HepG2 (cell line): ENCODE measurements around the gene BPIFB2. TPM values are rescaled to one million over a fixed set of nuclear protein-coding genes. Genes with fewer than 3 reads are reported as not detected.

Source experiments
- DMAP1 ChIP-seq: IDR thresholded peaks from 2 replicates; pipeline ENCODE4 v1.6.1; 2016
- FOXJ3 ChIP-seq: sonication (generic); formaldehyde crosslinking; IDR thresholded peaks from 2 replicates; pipeline ENCODE4 v1.4.0; 2020; ENCODE audit warnings: missing genetic modification reagents, mild to moderate bottlenecking, borderline replicate concordance
- HCFC1 ChIP-seq: fragments of 150-350 bp; IDR thresholded peaks from 2 replicates; pipeline ENCODE4 v1.6.1; 2014; ENCODE audit warnings: low read depth, low read length
- HDAC2 ChIP-seq: sonication (generic); formaldehyde crosslinking; IDR thresholded peaks from 2 replicates; pipeline ENCODE4 v1.4.0; 2020; ENCODE audit warnings: missing genetic modification reagents
- HMGA1 ChIP-seq: sonication (generic); formaldehyde crosslinking; conservative IDR thresholded peaks from 2 replicates; pipeline ENCODE4 v1.4.0; 2020; ENCODE audit warnings: missing genetic modification reagents
- IRF2 ChIP-seq: IDR thresholded peaks from 2 replicates; pipeline ENCODE4 v1.6.1; 2018; ENCODE audit warnings: missing genetic modification reagents, missing compliant biosample characterization
- MAFG ChIP-seq: sonication (generic); formaldehyde crosslinking; IDR thresholded peaks from 2 replicates; pipeline ENCODE4 v1.5.1; 2020; ENCODE audit warnings: mild to moderate bottlenecking, missing genetic modification reagents
- RAD21 ChIP-seq: fragments of 450-650 bp; formaldehyde crosslinking; IDR thresholded peaks from 2 replicates; pipeline ENCODE4 v1.5.0; 2020; ENCODE audit warnings: mild to moderate bottlenecking
- RAD51 ChIP-seq: fragments of 450-650 bp; IDR thresholded peaks from 2 replicates; pipeline ENCODE4 v1.6.1; 2016; ENCODE audit warnings: borderline replicate concordance
- SMAD9 ChIP-seq: sonication (generic); formaldehyde crosslinking; IDR thresholded peaks from 2 replicates; pipeline ENCODE4 v1.5.1; 2020; ENCODE audit warnings: mild to moderate bottlenecking, missing genetic modification reagents
- SRSF1 ChIP-seq: fragments of 200-400 bp; formaldehyde crosslinking; optimal IDR thresholded peaks from 2 replicates; pipeline ENCODE3; 2017; ENCODE audit warnings: mild to moderate bottlenecking, low read depth, low read length, moderate library complexity
- ZNF383 ChIP-seq: sonication (generic); formaldehyde crosslinking; IDR thresholded peaks from 2 replicates; pipeline ENCODE4 v1.4.0; 2020; ENCODE audit warnings: missing genetic modification reagents, mild to moderate bottlenecking, borderline replicate concordance
- ZNF431 ChIP-seq: sonication (generic); formaldehyde crosslinking; IDR thresholded peaks from 2 replicates; pipeline ENCODE4 v1.9.0; 2022; ENCODE audit warnings: missing genetic modification reagents, low read depth, mild to moderate bottlenecking, borderline replicate concordance
- polyA plus RNA-seq, 8 experiments: library from polyadenylated mRNA; depleted of rRNA in 3 of 8; stranded (reverse) in 7 of 8; unstranded in 1 of 8; fragments of >200 nt; fragmentation: Illumina TruSeq in 4 of 8; extraction: Trizol in 4 of 8; gene quantifications; 2 replicates each; pipeline versions ENCODE4 v1.2.1 to v1.2.3, GENCODE V29; 2011 to 2016; ENCODE audit warnings: low read depth in 4 of 8, missing spikeins in 1 of 8, mixed read lengths in 1 of 8; ENCODE audit not compliant: insufficient read depth in 1 of 8
- total RNA-seq, 5 experiments: library from RNA; depleted of rRNA; stranded (reverse); fragments of >200 nt; fragmentation: Illumina TruSeq; extraction: Trizol; gene quantifications; 2 replicates each; pipeline ENCODE4 v1.2.3, GENCODE V29; 2016; ENCODE audit warnings: low read depth in 1 of 5
- TF ChIP-seq, protein P1 (sequence below): sonication (generic); formaldehyde crosslinking; conservative IDR thresholded peaks from 2 replicates; pipeline ENCODE4 v1.4.0; 2020; ENCODE audit warnings: mild to moderate bottlenecking, missing genetic modification reagents, moderate library complexity
- TF ChIP-seq, protein P2 (sequence below): sonication (generic); formaldehyde crosslinking; IDR thresholded peaks from 2 replicates; pipeline ENCODE4 v1.5.1; 2020; ENCODE audit warnings: mild to moderate bottlenecking, missing genetic modification reagents, borderline replicate concordance
- TF ChIP-seq, protein P3 (sequence below), 2 experiments: IDR thresholded peaks; 2 replicates each; pipeline ENCODE4 v1.6.1; 2011 to 2012; ENCODE audit warnings: low read length in 2 of 2, borderline replicate concordance in 1 of 2, low read depth in 1 of 2, mild to moderate bottlenecking in 1 of 2, moderate library complexity in 1 of 2

BPIFB2 gene
- total and polyA plus RNA-seq, 2 of the 13 experiments (the other 11 are each of a cell fraction or from before 2014, with no cell fraction given), result 54.5 to 902 TPM

DNA sequence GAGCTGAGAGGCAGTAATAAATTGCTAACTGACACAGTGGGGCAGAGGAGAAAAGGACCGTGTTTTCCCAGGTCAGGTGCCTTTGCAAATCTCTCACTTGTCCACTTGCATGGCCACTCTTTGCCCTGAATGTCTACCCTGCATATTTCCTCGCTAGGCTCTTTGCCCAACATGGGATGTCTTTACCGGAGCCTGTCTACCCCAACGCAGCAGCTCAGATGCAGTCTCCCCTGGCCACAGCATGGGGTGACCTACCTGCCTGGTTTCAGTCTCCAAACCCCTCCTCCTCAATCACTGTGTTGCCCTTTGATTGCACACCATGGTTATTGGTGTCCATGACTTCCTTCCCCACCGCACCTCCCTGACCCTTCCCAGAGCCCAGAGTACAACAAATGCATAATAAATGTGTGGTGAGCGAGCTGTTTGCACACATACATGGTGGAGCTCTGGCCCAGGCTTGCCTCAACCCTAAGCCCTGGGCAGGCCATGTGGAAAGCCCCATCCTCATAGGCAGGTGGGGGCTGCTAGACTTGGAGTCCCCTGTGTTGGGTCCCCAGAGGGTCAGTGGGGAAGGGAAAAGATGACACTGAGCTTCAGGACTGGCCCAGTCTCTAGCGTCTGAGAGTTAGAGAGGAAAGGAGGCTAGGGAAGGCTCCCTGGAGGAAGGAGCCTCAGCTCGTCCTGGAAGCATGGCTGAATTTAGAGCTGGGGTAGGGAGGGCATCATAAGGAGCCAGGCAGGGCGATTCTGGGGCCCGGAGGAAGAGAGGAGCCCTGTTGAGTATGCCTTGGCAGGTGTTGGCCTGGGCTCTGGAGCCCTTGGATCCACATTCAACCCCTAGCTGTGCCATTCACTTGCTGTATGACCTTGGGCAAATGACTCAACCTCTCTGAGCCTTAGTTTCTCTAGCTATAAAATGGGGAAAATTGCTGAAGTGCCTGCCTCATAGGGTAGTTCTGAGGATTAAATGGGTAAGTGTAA, 19.6 kb downstream of the BPIFB2 start (continued):
- no peak for TF ChIP-seq ZNF383
- TF ChIP-seq, protein P1, sequence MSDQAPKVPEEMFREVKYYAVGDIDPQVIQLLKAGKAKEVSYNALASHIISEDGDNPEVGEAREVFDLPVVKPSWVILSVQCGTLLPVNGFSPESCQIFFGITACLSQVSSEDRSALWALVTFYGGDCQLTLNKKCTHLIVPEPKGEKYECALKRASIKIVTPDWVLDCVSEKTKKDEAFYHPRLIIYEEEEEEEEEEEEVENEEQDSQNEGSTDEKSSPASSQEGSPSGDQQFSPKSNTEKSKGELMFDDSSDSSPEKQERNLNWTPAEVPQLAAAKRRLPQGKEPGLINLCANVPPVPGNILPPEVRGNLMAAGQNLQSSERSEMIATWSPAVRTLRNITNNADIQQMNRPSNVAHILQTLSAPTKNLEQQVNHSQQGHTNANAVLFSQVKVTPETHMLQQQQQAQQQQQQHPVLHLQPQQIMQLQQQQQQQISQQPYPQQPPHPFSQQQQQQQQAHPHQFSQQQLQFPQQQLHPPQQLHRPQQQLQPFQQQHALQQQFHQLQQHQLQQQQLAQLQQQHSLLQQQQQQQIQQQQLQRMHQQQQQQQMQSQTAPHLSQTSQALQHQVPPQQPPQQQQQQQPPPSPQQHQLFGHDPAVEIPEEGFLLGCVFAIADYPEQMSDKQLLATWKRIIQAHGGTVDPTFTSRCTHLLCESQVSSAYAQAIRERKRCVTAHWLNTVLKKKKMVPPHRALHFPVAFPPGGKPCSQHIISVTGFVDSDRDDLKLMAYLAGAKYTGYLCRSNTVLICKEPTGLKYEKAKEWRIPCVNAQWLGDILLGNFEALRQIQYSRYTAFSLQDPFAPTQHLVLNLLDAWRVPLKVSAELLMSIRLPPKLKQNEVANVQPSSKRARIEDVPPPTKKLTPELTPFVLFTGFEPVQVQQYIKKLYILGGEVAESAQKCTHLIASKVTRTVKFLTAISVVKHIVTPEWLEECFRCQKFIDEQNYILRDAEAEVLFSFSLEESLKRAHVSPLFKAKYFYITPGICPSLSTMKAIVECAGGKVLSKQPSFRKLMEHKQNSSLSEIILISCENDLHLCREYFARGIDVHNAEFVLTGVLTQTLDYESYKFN (CRISPR knock-in tag), result no peak
- TF ChIP-seq, protein P2, sequence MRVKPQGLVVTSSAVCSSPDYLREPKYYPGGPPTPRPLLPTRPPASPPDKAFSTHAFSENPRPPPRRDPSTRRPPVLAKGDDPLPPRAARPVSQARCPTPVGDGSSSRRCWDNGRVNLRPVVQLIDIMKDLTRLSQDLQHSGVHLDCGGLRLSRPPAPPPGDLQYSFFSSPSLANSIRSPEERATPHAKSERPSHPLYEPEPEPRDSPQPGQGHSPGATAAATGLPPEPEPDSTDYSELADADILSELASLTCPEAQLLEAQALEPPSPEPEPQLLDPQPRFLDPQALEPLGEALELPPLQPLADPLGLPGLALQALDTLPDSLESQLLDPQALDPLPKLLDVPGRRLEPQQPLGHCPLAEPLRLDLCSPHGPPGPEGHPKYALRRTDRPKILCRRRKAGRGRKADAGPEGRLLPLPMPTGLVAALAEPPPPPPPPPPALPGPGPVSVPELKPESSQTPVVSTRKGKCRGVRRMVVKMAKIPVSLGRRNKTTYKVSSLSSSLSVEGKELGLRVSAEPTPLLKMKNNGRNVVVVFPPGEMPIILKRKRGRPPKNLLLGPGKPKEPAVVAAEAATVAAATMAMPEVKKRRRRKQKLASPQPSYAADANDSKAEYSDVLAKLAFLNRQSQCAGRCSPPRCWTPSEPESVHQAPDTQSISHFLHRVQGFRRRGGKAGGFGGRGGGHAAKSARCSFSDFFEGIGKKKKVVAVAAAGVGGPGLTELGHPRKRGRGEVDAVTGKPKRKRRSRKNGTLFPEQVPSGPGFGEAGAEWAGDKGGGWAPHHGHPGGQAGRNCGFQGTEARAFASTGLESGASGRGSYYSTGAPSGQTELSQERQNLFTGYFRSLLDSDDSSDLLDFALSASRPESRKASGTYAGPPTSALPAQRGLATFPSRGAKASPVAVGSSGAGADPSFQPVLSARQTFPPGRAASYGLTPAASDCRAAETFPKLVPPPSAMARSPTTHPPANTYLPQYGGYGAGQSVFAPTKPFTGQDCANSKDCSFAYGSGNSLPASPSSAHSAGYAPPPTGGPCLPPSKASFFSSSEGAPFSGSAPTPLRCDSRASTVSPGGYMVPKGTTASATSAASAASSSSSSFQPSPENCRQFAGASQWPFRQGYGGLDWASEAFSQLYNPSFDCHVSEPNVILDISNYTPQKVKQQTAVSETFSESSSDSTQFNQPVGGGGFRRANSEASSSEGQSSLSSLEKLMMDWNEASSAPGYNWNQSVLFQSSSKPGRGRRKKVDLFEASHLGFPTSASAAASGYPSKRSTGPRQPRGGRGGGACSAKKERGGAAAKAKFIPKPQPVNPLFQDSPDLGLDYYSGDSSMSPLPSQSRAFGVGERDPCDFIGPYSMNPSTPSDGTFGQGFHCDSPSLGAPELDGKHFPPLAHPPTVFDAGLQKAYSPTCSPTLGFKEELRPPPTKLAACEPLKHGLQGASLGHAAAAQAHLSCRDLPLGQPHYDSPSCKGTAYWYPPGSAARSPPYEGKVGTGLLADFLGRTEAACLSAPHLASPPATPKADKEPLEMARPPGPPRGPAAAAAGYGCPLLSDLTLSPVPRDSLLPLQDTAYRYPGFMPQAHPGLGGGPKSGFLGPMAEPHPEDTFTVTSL, result no peak
- TF ChIP-seq RAD51, result no peak
- no peak for TF ChIP-seq HDAC2 (CRISPR knock-in tag)
- no peak for TF ChIP-seq HMGA1 (CRISPR knock-in tag)
- TF ChIP-seq, protein P3, sequence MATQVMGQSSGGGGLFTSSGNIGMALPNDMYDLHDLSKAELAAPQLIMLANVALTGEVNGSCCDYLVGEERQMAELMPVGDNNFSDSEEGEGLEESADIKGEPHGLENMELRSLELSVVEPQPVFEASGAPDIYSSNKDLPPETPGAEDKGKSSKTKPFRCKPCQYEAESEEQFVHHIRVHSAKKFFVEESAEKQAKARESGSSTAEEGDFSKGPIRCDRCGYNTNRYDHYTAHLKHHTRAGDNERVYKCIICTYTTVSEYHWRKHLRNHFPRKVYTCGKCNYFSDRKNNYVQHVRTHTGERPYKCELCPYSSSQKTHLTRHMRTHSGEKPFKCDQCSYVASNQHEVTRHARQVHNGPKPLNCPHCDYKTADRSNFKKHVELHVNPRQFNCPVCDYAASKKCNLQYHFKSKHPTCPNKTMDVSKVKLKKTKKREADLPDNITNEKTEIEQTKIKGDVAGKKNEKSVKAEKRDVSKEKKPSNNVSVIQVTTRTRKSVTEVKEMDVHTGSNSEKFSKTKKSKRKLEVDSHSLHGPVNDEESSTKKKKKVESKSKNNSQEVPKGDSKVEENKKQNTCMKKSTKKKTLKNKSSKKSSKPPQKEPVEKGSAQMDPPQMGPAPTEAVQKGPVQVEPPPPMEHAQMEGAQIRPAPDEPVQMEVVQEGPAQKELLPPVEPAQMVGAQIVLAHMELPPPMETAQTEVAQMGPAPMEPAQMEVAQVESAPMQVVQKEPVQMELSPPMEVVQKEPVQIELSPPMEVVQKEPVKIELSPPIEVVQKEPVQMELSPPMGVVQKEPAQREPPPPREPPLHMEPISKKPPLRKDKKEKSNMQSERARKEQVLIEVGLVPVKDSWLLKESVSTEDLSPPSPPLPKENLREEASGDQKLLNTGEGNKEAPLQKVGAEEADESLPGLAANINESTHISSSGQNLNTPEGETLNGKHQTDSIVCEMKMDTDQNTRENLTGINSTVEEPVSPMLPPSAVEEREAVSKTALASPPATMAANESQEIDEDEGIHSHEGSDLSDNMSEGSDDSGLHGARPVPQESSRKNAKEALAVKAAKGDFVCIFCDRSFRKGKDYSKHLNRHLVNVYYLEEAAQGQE (IDR thresholded peaks at IDR 0.05; ENCODE audit: borderline replicate concordance in 1 of 2, low read depth in 1 of 2, low read length in 2 of 2), result no peak
- no peak; the same call in 1 of the 2 replicates for TF ChIP-seq IRF2 (CRISPR knock-in tag)
- no peak for TF ChIP-seq ZNF431
- no peak for TF ChIP-seq HCFC1
- no peak for TF ChIP-seq DMAP1
- TF ChIP-seq SRSF1, result no peak
- no peak for TF ChIP-seq MAFG (CRISPR knock-in tag)
- TF ChIP-seq SMAD9 (CRISPR knock-in tag), result no peak
- TF ChIP-seq RAD21 (CRISPR knock-in tag), result no peak
- no peak for TF ChIP-seq FOXJ3
